ENCODE data around the gene PPIL6.

Gene PPIL6

GRCh38 chr6:109455437-109456110 is 15.1 kb upstream of the PPIL6 start, which contains the start of gene MICAL1:
Gene MICAL1 (minus strand): TSS chr6:109455772. CDS start chr6:109454196, 1,576 bp downstream.
- no peak within 1 kb of the TSS for H2AFZ ChIP-seq (ENCODE audit: low read depth, low read length)
- H3K4me3 ChIP-seq (ENCODE audit: low read length): peak within 1 kb of the TSS; percentile 88
- no peaks in the 10 kb centered on the region; the same call in 1 of the 2 replicates for H3K79me2 ChIP-seq (ENCODE audit: low read length)
- peak within 1 kb of the TSS; percentile 79 for H3K9ac ChIP-seq (ENCODE audit: low read length)
- no peaks in the 10 kb centered on the region for H3K27me3 ChIP-seq (ENCODE audit: low read depth, low read length)
- peak within 1 kb of the TSS; percentile 51 for H3K27ac ChIP-seq (ENCODE audit: low read length)
- no peak for TF ChIP-seq CTCF (IDR thresholded peaks at IDR 0.05; ENCODE audit: low read depth, low read length)
- no peak for TF ChIP-seq EZH2phosphoT487 (IDR thresholded peaks at IDR 0.05; ENCODE audit: low read depth)
- H3K4me1 ChIP-seq (ENCODE audit: low read length): peaks cover 26% of the 10 kb centered on the region
- no peaks in the 10 kb centered on the region; the same call in 1 of the 2 replicates for H4K20me1 ChIP-seq (ENCODE audit: insufficient read depth, low read length)
- H3K4me2 ChIP-seq (ENCODE audit: low read length): peak within 1 kb of the TSS; percentile 95
- H3K36me3 ChIP-seq (replicated peaks; ENCODE audit: low read depth, low read length): no peaks in the 10 kb centered on the region
- H3K9me3 ChIP-seq (ENCODE audit: insufficient read depth, low read length): no peaks in the 10 kb centered on the region

- Histone ChIP-seq H3K27ac (ENCODE audit: low read length) (peak overlapping the region; percentile 51), H3K4me3 (ENCODE audit: low read length) (peak overlapping the region; percentile 88), H3K79me2 (ENCODE audit: low read length) (no peaks in the 10 kb centered on the region; the same call in 1 of the 2 replicates), H3K27me3 (ENCODE audit: low read depth, low read length) (no peaks in the 10 kb centered on the region), H4K20me1 (ENCODE audit: insufficient read depth, low read length) (no peaks in the 10 kb centered on the region; the same call in 1 of the 2 replicates), H2AFZ (ENCODE audit: low read depth, low read length) (no peak overlapping the region), H3K9me3 (ENCODE audit: insufficient read depth, low read length) (no peaks in the 10 kb centered on the region), H3K4me2 (ENCODE audit: low read length) (peak overlapping the region; percentile 95), H3K36me3 (replicated peaks; ENCODE audit: low read depth, low read length) (no peaks in the 10 kb centered on the region), H3K9ac (ENCODE audit: low read length) (peak overlapping the region; percentile 79), H3K4me1 (ENCODE audit: low read length) (peaks cover 26% of the 10 kb centered on the region)
- TF ChIP-seq CTCF (IDR thresholded peaks at IDR 0.05; ENCODE audit: low read depth, low read length) (no peak), EZH2phosphoT487 (IDR thresholded peaks at IDR 0.05; ENCODE audit: low read depth) (no peak)
These were observed 14.3 kb upstream of the PPIL6 start for GRCh38 chr6:109454496-109455436.

DNA sequence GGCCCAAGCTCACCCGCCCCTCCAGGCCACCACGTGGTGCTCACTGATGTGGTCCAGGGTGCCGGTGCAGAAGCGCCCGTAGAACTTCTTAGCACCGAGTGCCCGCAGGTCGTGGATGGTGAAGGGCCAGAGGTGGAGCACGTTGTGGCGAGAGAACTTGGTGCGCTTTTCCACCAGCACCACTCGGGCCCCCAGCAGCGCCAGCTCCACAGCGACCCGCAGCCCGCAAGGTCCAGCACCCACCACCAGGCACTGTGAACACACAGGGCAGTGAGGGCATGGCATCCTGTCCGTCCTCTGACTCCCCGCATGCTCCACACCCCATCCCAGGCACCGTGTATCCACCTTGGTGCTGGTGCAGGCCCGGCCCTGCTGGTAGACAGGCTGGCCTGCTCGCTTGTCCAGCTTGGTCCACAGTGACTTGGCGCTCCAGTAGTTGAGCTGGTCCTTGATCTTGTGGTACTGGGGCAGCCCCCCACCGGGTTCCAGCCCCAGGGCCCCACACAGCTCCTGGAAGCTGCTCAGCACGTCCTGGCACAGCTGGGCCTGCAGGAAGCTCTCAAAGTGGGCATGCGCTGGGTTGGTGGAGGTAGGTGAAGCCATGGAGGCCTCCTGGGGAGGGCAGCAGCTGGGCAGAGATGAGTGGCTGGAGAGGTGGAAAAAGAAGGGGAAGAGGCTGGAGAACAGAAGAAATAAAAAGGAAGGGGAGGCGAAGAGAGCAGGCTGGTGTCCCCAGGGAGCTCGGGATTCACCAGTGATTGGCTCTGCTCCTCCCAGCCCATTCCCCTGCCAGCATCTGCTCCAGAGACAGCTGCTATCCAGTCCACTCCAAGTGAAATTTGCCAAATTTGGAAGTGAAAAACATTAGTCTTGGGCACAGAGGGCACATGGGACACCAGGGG is 13.4 kb upstream of the PPIL6 start:
- TF ChIP-seq EZH2phosphoT487 (IDR thresholded peaks at IDR 0.05; ENCODE audit: low read depth) (no peak), CTCF (IDR thresholded peaks at IDR 0.05; ENCODE audit: low read depth, low read length) (no peak)
- Histone ChIP-seq H3K27me3 (ENCODE audit: low read depth, low read length) (no peaks in the 10 kb centered on the region), H3K79me2 (ENCODE audit: low read length) (no peaks in the 10 kb centered on the region; the same call in 1 of the 2 replicates), H3K9me3 (ENCODE audit: insufficient read depth, low read length) (no peaks in the 10 kb centered on the region), H3K27ac (ENCODE audit: low read length) (peak overlapping the region; percentile 46), H2AFZ (ENCODE audit: low read depth, low read length) (no peak overlapping the region), H3K4me3 (ENCODE audit: low read length) (peak overlapping the region; percentile 88), H3K4me1 (ENCODE audit: low read length) (peaks cover 26% of the 10 kb centered on the region), H3K4me2 (ENCODE audit: low read length) (peak overlapping the region; percentile 95), H3K36me3 (replicated peaks; ENCODE audit: low read depth, low read length) (no peaks in the 10 kb centered on the region), H3K9ac (ENCODE audit: low read length) (peak overlapping the region; percentile 79), H4K20me1 (ENCODE audit: insufficient read depth, low read length) (no peaks in the 10 kb centered on the region; the same call in 1 of the 2 replicates)

Measured in OCI-LY3 (cell line).